ENCODE data around the gene DSG4.

DSG4 gene

GRCh38 chr18:31441493-31441892, 64.9 kb downstream of the DSG4 start:
- Histone ChIP-seq H2BK15ac (ENCODE audit: low read length) (no peak overlapping the region), H4K91ac (ENCODE audit: low read depth, low read length, poor library complexity) (no peak overlapping the region), H2BK12ac (ENCODE audit: low read length) (no peak overlapping the region), H3K18ac (ENCODE audit: low read length) (no peak overlapping the region), H3K36me3 (replicated peaks in 1 of 2; ENCODE audit: control insufficient read depth in 2 of 2, insufficient read depth in 2 of 2, low read length in 2 of 2) (no peaks in the 10 kb centered on the region), H3K27ac (replicated peaks; ENCODE audit: low read length) (no peak overlapping the region), H2AK5ac (ENCODE audit: low read depth, low read length) (no peak overlapping the region), H3K4me1 (ENCODE audit: control insufficient read depth in 2 of 2, insufficient read depth in 1 of 2, low read depth in 1 of 2, low read length in 2 of 2) (no peaks in the 10 kb centered on the region), H2BK5ac (ENCODE audit: low read length) (no peak overlapping the region), H3K9ac (ENCODE audit: low read depth, low read length, poor library complexity) (no peak overlapping the region), H2AFZ (ENCODE audit: low read length) (no peak overlapping the region), H3K14ac (ENCODE audit: low read length) (no peak overlapping the region), H3K4me2 (ENCODE audit: insufficient read depth, low read length, poor library complexity, severe bottlenecking) (no peak overlapping the region), H3K4ac (ENCODE audit: low read length) (no peak overlapping the region), H3K27me3 (ENCODE audit: control insufficient read depth in 3 of 3, insufficient read depth in 3 of 3, low read depth in 1 of 3, low read length in 3 of 3) (peaks cover 0 to 2% (median 0%) of the 10 kb centered on the region in 3 experiments), H3K79me1 (ENCODE audit: low read depth, low read length) (no peaks in the 10 kb centered on the region), H4K8ac (ENCODE audit: low read depth, low read length) (no peak overlapping the region), H2BK120ac (ENCODE audit: low read depth, low read length) (no peak overlapping the region), H3K9me3 (replicated peaks in 1 of 2; ENCODE audit: control insufficient read depth in 2 of 2, insufficient read depth in 1 of 2, low read depth in 1 of 2, low read length in 2 of 2) (no peaks in the 10 kb centered on the region), H3K4me3 (ENCODE audit: low read length in 2 of 2) (no peak overlapping the region), H3K23ac (ENCODE audit: low read depth, low read length, poor library complexity) (no peak overlapping the region)
- WGBS, 2 donors (ENCODE audit: extremely low coverage in 2 of 2, insufficient read length in 2 of 2, insufficient replicate concordance in 1 of 2): no CpG with 5 or more reads among the region's 4 CpGs
- DNase-seq (ENCODE audit: low spot score): no peak

DNA sequence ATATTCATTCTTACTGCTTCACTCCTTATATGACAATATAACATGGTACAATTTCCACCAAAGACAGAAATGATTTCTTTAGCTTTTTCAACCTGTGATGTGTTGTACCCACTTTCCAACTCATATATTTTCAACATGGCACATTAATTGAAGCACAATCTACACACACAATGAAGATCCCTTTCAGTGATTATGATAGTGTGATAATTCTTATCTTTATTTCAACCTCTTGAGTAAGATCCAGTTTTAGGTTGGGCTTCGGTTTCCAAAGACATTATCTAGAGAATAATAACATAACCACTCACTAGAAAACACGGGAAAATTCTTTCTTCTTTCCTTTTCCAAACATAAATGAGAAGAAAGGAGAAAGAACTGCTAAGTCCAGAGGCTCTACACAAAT, 67.6 kb downstream of the DSG4 start:
- H3K27ac ChIP-seq (replicated peaks; ENCODE audit: low read length): no peak overlapping the region
- no peak overlapping the region for H2AK5ac ChIP-seq (ENCODE audit: low read depth, low read length)
- H2AFZ ChIP-seq (ENCODE audit: low read length): no peak overlapping the region
- H2BK5ac ChIP-seq (ENCODE audit: low read length): no peak overlapping the region
- peaks cover 0 to 2% (median 0%) of the 10 kb centered on the region in 3 experiments for H3K27me3 ChIP-seq (ENCODE audit: control insufficient read depth in 3 of 3, insufficient read depth in 3 of 3, low read depth in 1 of 3, low read length in 3 of 3)
- no peak for DNase-seq (ENCODE audit: low spot score)
- H4K8ac ChIP-seq (ENCODE audit: low read depth, low read length): no peak overlapping the region
- no peak overlapping the region for H3K14ac ChIP-seq (ENCODE audit: low read length)
- H2BK120ac ChIP-seq (ENCODE audit: low read depth, low read length): no peak overlapping the region
- no CpG with 5 or more reads among the region's 2 CpGs for WGBS, 2 donors (ENCODE audit: extremely low coverage in 2 of 2, insufficient read length in 2 of 2, insufficient replicate concordance in 1 of 2)
- no peak overlapping the region for H3K9ac ChIP-seq (ENCODE audit: low read depth, low read length, poor library complexity)
- no peak overlapping the region for H3K18ac ChIP-seq (ENCODE audit: low read length)
- no peak overlapping the region for H3K23ac ChIP-seq (ENCODE audit: low read depth, low read length, poor library complexity)
- no peaks in the 10 kb centered on the region for H3K4me1 ChIP-seq (ENCODE audit: control insufficient read depth in 2 of 2, insufficient read depth in 1 of 2, low read depth in 1 of 2, low read length in 2 of 2)
- H3K36me3 ChIP-seq (replicated peaks in 1 of 2; ENCODE audit: control insufficient read depth in 2 of 2, insufficient read depth in 2 of 2, low read length in 2 of 2): no peaks in the 10 kb centered on the region
- no peak overlapping the region for H4K91ac ChIP-seq (ENCODE audit: low read depth, low read length, poor library complexity)
- no peaks in the 10 kb centered on the region for H3K79me1 ChIP-seq (ENCODE audit: low read depth, low read length)
- no peak overlapping the region for H2BK12ac ChIP-seq (ENCODE audit: low read length)
- H2BK15ac ChIP-seq (ENCODE audit: low read length): no peak overlapping the region
- H3K4me3 ChIP-seq (ENCODE audit: low read length in 2 of 2): no peak overlapping the region
- no peak overlapping the region for H3K4ac ChIP-seq (ENCODE audit: low read length)
- H3K9me3 ChIP-seq (replicated peaks in 1 of 2; ENCODE audit: control insufficient read depth in 2 of 2, insufficient read depth in 1 of 2, low read depth in 1 of 2, low read length in 2 of 2): no peaks in the 10 kb centered on the region
- H3K4me2 ChIP-seq (ENCODE audit: insufficient read depth, low read length, poor library complexity, severe bottlenecking): no peak overlapping the region

DNA sequence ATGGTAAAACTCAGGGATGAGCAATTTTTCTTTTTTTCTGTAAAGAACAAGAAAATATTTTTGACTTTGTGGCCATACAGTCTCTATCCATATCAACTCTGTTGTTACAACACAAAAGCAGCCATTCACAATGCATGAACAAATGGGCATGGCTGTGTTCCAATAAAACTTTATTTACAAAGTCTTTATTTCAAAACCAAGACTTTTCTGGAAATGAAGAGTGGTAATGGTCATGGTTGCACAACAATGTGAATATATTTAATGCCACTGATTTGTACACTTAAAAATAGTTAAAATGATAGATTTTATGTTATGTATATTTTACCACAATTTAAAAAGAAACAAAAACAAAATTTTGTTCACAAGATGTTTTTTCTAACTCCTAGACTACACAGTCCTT, 69.3 kb downstream of the DSG4 start:
- Histone ChIP-seq H3K4ac (ENCODE audit: low read length) (no peak overlapping the region), H3K14ac (ENCODE audit: low read length) (no peak overlapping the region), H3K4me2 (ENCODE audit: insufficient read depth, low read length, poor library complexity, severe bottlenecking) (no peak overlapping the region), H3K23ac (ENCODE audit: low read depth, low read length, poor library complexity) (no peak overlapping the region), H3K9me3 (replicated peaks in 1 of 2; ENCODE audit: control insufficient read depth in 2 of 2, insufficient read depth in 1 of 2, low read depth in 1 of 2, low read length in 2 of 2) (no peaks in the 10 kb centered on the region), H2AFZ (ENCODE audit: low read length) (no peak overlapping the region), H3K9ac (ENCODE audit: low read depth, low read length, poor library complexity) (no peak overlapping the region), H3K36me3 (replicated peaks in 1 of 2; ENCODE audit: control insufficient read depth in 2 of 2, insufficient read depth in 2 of 2, low read length in 2 of 2) (no peaks in the 10 kb centered on the region), H2BK5ac (ENCODE audit: low read length) (no peak overlapping the region), H3K18ac (ENCODE audit: low read length) (no peak overlapping the region), H3K4me1 (ENCODE audit: control insufficient read depth in 2 of 2, insufficient read depth in 1 of 2, low read depth in 1 of 2, low read length in 2 of 2) (no peaks in the 10 kb centered on the region), H3K79me1 (ENCODE audit: low read depth, low read length) (no peaks in the 10 kb centered on the region), H2AK5ac (ENCODE audit: low read depth, low read length) (no peak overlapping the region), H2BK12ac (ENCODE audit: low read length) (no peak overlapping the region), H2BK15ac (ENCODE audit: low read length) (no peak overlapping the region), H4K8ac (ENCODE audit: low read depth, low read length) (no peak overlapping the region), H2BK120ac (ENCODE audit: low read depth, low read length) (no peak overlapping the region), H3K27me3 (ENCODE audit: control insufficient read depth in 3 of 3, insufficient read depth in 3 of 3, low read depth in 1 of 3, low read length in 3 of 3) (peaks cover 0 to 2% (median 0%) of the 10 kb centered on the region in 3 experiments), H3K27ac (replicated peaks; ENCODE audit: low read length) (no peak overlapping the region), H4K91ac (ENCODE audit: low read depth, low read length, poor library complexity) (no peak overlapping the region), H3K4me3 (ENCODE audit: low read length in 2 of 2) (no peak overlapping the region)
- DNase-seq (ENCODE audit: low spot score): no peak

- Histone ChIP-seq H3K27ac (replicated peaks; ENCODE audit: low read length) (no peak overlapping the region), H2BK120ac (ENCODE audit: low read depth, low read length) (no peak overlapping the region), H3K4me3 (ENCODE audit: low read length in 2 of 2) (no peak overlapping the region), H3K36me3 (replicated peaks in 1 of 2; ENCODE audit: control insufficient read depth in 2 of 2, insufficient read depth in 2 of 2, low read length in 2 of 2) (no peaks in the 10 kb centered on the region), H3K23ac (ENCODE audit: low read depth, low read length, poor library complexity) (no peak overlapping the region), H2BK5ac (ENCODE audit: low read length) (no peak overlapping the region), H4K91ac (ENCODE audit: low read depth, low read length, poor library complexity) (no peak overlapping the region), H3K9ac (ENCODE audit: low read depth, low read length, poor library complexity) (no peak overlapping the region), H2BK15ac (ENCODE audit: low read length) (no peak overlapping the region), H2AK5ac (ENCODE audit: low read depth, low read length) (no peak overlapping the region), H3K4ac (ENCODE audit: low read length) (no peak overlapping the region), H2BK12ac (ENCODE audit: low read length) (no peak overlapping the region), H3K9me3 (replicated peaks in 1 of 2; ENCODE audit: control insufficient read depth in 2 of 2, insufficient read depth in 1 of 2, low read depth in 1 of 2, low read length in 2 of 2) (no peaks in the 10 kb centered on the region), H3K18ac (ENCODE audit: low read length) (no peak overlapping the region), H3K4me1 (ENCODE audit: control insufficient read depth in 2 of 2, insufficient read depth in 1 of 2, low read depth in 1 of 2, low read length in 2 of 2) (no peaks in the 10 kb centered on the region), H2AFZ (ENCODE audit: low read length) (no peak overlapping the region), H3K27me3 (ENCODE audit: control insufficient read depth in 3 of 3, insufficient read depth in 3 of 3, low read depth in 1 of 3, low read length in 3 of 3) (peaks cover 0 to 2% (median 0%) of the 10 kb centered on the region in 3 experiments), H3K14ac (ENCODE audit: low read length) (no peak overlapping the region), H3K4me2 (ENCODE audit: insufficient read depth, low read length, poor library complexity, severe bottlenecking) (no peak overlapping the region), H4K8ac (ENCODE audit: low read depth, low read length) (no peak overlapping the region), H3K79me1 (ENCODE audit: low read depth, low read length) (no peaks in the 10 kb centered on the region)
- no CpG with 5 or more reads among the region's 3 CpGs for WGBS, 2 donors (ENCODE audit: extremely low coverage in 2 of 2, insufficient read length in 2 of 2, insufficient replicate concordance in 1 of 2)
- DNase-seq (ENCODE audit: low spot score): no peak
These were observed 70.3 kb downstream of the DSG4 start for GRCh38 chr18:31446854-31447253.

Measured in neuronal stem cell (in vitro differentiated cells).